C4-2B (cell line): Measurements from ENCODE around the gene SPDEF.

ENCODE experiments used
- CTCF ChIP-seq: fragments of 450-650 bp; conservative IDR thresholded peaks from 2 replicates; pipeline ENCODE4 v1.5.1; 2017; ENCODE audit warnings: mild to moderate bottlenecking
- ZFX ChIP-seq: fragments of 450-650 bp; IDR thresholded peaks from 2 replicates; pipeline ENCODE4 v1.6.1; 2017

GRCh38 chr6:34595332-34596184, 39.4 kb upstream of the SPDEF start:
- TF ChIP-seq CTCF, result no peak
- peak; percentile 73 for TF ChIP-seq ZFX
